Measurements from ENCODE around the gene STRN4.

STRN4 gene

DNA sequence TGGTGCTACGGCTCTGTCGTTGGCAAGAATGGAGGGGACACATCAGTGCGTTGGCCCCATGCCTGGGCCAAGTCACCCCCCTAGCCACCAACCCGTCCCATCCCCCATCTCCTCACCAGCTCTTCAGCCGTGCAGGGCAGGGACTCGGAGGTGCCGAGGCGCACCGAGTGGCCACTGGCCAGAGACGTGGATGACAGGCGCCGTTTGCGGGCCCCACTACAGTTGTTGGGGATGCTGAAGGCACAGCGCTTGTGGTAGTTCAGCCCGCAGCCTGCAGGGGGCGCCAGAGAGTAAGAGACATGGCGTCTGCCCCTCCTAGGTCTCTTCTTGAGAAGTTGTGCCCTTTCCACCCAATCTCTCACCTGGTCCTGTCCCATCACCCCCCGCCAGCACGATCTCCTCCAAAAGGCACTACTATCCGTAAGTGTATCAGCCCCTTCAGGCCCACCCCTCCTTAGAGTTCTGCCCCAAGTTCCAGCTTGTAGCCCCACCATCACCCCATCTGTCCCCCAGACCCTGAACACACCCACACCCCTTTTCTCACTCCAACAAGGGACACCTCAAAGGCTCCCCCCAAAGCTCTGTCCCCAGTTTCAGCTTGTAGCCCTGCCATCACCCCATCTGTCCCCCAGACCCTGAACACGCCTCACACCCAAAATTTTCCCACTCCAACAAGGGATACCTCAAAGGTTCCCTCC lies 41.7 kb downstream of the STRN4 start:
- peaks cover 31% of the 10 kb centered on the region for H3K36me3 ChIP-seq (replicated peaks; ENCODE audit: insufficient read depth, low read length)
- no peaks in the 10 kb centered on the region for H3F3A ChIP-seq (ENCODE audit: insufficient read depth, low read length)
- peaks cover 55% of the 10 kb centered on the region for H3K79me2 ChIP-seq (ENCODE audit: low read length)
- H2AFZ ChIP-seq (ENCODE audit: low read length) = no peak overlapping the region
- peak; percentile 66 for DNase-seq
- H3K4me3 ChIP-seq (ENCODE audit: low read length) = no peak overlapping the region
- H3K9me3 ChIP-seq (replicated peaks; ENCODE audit: insufficient read depth, low read length) = no peaks in the 10 kb centered on the region
- H3K27me3 ChIP-seq (replicated peaks; ENCODE audit: insufficient read depth, low read length) = no peaks in the 10 kb centered on the region
- H3K9me2 ChIP-seq (replicated peaks; ENCODE audit: insufficient read depth, low read length) = no peaks in the 10 kb centered on the region
- H3K9ac ChIP-seq (ENCODE audit: low read length) = no peak overlapping the region
- TF ChIP-seq, protein P1, sequence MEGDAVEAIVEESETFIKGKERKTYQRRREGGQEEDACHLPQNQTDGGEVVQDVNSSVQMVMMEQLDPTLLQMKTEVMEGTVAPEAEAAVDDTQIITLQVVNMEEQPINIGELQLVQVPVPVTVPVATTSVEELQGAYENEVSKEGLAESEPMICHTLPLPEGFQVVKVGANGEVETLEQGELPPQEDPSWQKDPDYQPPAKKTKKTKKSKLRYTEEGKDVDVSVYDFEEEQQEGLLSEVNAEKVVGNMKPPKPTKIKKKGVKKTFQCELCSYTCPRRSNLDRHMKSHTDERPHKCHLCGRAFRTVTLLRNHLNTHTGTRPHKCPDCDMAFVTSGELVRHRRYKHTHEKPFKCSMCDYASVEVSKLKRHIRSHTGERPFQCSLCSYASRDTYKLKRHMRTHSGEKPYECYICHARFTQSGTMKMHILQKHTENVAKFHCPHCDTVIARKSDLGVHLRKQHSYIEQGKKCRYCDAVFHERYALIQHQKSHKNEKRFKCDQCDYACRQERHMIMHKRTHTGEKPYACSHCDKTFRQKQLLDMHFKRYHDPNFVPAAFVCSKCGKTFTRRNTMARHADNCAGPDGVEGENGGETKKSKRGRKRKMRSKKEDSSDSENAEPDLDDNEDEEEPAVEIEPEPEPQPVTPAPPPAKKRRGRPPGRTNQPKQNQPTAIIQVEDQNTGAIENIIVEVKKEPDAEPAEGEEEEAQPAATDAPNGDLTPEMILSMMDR (IDR thresholded peaks at IDR 0.05; ENCODE audit: low read length) = peak; percentile 89
- no peak for TF ChIP-seq EZH2 (optimal IDR thresholded peaks at IDR 0.05; ENCODE audit: low read depth, low read length)
- H3K4me2 ChIP-seq (ENCODE audit: low read depth, low read length) = no peak overlapping the region
- H4K20me1 ChIP-seq (ENCODE audit: insufficient read depth, low read length) = peaks cover 4% of the 10 kb centered on the region; the same call in 1 of the 2 replicates
- H3K27ac ChIP-seq (ENCODE audit: low read length) = no peak overlapping the region
- no peaks in the 10 kb centered on the region for H3K4me1 ChIP-seq (ENCODE audit: low read length)

DNA sequence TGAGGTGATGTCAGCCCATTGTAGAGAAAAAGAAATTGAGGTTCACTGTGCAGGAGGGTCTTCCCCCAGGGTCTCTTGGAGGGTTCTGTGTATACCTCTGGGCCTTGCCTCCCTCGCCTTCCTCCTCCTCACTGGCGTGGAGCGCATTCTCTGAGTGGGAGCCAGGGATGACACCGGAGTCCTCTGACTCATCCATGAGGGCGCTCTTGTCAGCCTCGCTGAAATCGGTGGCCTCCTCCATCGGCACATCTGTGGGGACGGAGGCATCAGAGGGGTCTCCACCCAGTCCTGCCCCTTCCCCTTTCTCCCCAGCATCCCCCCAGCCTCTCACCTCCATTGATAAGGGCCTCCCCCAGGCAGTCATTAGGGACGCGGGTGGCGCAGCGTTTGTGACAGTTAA lies 45.5 kb downstream of the STRN4 start:
- peaks cover 70% of the 10 kb centered on the region for H3K79me2 ChIP-seq (ENCODE audit: low read length)
- H3K36me3 ChIP-seq (replicated peaks; ENCODE audit: insufficient read depth, low read length) = peaks cover 34% of the 10 kb centered on the region
- no peak overlapping the region for H3K27ac ChIP-seq (ENCODE audit: low read length)
- H4K20me1 ChIP-seq (ENCODE audit: insufficient read depth, low read length) = peaks cover 4% of the 10 kb centered on the region; the same call in 1 of the 2 replicates
- H3K9me2 ChIP-seq (replicated peaks; ENCODE audit: insufficient read depth, low read length) = no peaks in the 10 kb centered on the region
- H3K27me3 ChIP-seq (replicated peaks; ENCODE audit: insufficient read depth, low read length) = no peaks in the 10 kb centered on the region
- H2AFZ ChIP-seq (ENCODE audit: low read length) = no peak overlapping the region
- H3K4me3 ChIP-seq (ENCODE audit: low read length) = no peak overlapping the region
- no peak overlapping the region for H3K9ac ChIP-seq (ENCODE audit: low read length)
- DNase-seq = no peak
- H3F3A ChIP-seq (ENCODE audit: insufficient read depth, low read length) = no peaks in the 10 kb centered on the region
- H3K4me2 ChIP-seq (ENCODE audit: low read depth, low read length) = no peak overlapping the region
- H3K9me3 ChIP-seq (replicated peaks; ENCODE audit: insufficient read depth, low read length) = no peaks in the 10 kb centered on the region
- TF ChIP-seq EZH2phosphoT487 (IDR thresholded peaks at IDR 0.05; ENCODE audit: low read length) (no peak), EZH2 (optimal IDR thresholded peaks at IDR 0.05; ENCODE audit: low read depth, low read length) (no peak)
- TF ChIP-seq, protein P1 (IDR thresholded peaks at IDR 0.05; ENCODE audit: low read length) = no peak
- H3K4me1 ChIP-seq (ENCODE audit: low read length) = no peaks in the 10 kb centered on the region

DNA sequence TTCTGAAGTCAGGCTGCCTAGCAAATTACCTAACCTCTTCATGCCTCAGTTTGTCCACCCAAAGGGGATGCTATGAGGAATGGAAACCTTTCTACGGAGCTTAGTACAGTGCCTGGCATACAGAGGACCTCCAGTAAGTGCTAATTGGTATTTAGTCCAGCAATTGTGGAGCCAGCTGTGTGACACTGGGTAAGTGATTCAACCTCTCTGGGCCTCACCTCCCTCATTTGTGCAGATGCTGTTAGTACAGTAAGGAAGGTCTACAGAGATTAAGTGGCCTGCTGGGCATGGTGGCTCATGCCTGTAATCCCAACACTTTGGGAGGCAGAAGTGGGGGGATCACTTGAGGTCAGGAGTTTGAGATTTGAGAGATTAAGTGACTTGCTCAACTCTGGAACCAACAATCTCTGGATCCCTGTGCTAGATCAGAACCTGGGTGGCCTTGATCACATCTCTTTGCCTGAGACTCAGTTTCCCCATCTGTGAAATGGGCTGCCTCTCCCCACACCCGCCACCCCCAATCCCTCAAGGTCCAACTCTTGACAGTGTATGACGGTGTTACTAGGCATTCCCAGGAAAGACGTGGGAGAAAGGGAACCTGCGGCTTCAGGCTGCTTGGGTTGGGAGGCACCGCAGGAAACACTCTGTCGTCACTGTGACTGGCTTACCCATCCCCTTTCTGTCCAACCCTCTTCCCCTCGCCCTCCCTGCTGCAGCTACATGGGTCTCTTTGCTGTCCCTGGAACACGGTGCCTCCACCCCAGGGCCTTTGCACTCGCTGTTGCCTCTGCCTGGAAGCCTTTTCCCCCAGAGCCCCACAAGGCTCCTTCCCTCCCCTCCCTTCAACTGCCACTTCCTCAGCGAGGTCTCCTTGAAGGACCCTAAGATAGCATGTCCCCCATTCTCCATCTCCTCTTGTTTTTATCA lies 47.6 kb downstream of the STRN4 start:
- Histone ChIP-seq H2AFZ (ENCODE audit: low read length) (no peak overlapping the region), H3K9me3 (replicated peaks; ENCODE audit: insufficient read depth, low read length) (no peaks in the 10 kb centered on the region), H3K27me3 (replicated peaks; ENCODE audit: insufficient read depth, low read length) (no peaks in the 10 kb centered on the region), H3K27ac (ENCODE audit: low read length) (no peak overlapping the region), H3K79me2 (ENCODE audit: low read length) (peaks cover 61% of the 10 kb centered on the region), H3K4me3 (ENCODE audit: low read length) (no peak overlapping the region), H3K4me2 (ENCODE audit: low read depth, low read length) (no peak overlapping the region), H3K36me3 (replicated peaks; ENCODE audit: insufficient read depth, low read length) (peaks cover 33% of the 10 kb centered on the region), H3K4me1 (ENCODE audit: low read length) (no peaks in the 10 kb centered on the region), H4K20me1 (ENCODE audit: insufficient read depth, low read length) (no peaks in the 10 kb centered on the region), H3K9ac (ENCODE audit: low read length) (no peak overlapping the region), H3F3A (ENCODE audit: insufficient read depth, low read length) (no peaks in the 10 kb centered on the region), H3K9me2 (replicated peaks; ENCODE audit: insufficient read depth, low read length) (no peaks in the 10 kb centered on the region)
- no peak for TF ChIP-seq EZH2 (optimal IDR thresholded peaks at IDR 0.05; ENCODE audit: low read depth, low read length)
- DNase-seq = no peak

All from MM.1S (cell line).